AG09309 (cell line): ENCODE measurements around the gene FXYD6.

ENCODE experiments used
- DNase-seq: peaks from one replicate; pipeline ENCODE4 v3.0.0-alpha.2; 2010; ENCODE audit warnings: low read depth
- H3K4me3 ChIP-seq: 2 replicates; pipeline ENCODE4 v1.5.1; 2011; ENCODE audit warnings: mild to moderate bottlenecking, low read depth, low read length, moderate library complexity; ENCODE audit not compliant: control insufficient read depth
- TF ChIP-seq, protein P1 (sequence below): IDR thresholded peaks from 2 replicates; pipeline ENCODE4 v1.5.1; 2011; ENCODE audit warnings: mild to moderate bottlenecking, low read depth, low read length, inconsistent platforms; ENCODE audit not compliant: insufficient read depth, control insufficient read depth; ENCODE audit errors: missing control alignments

Gene FXYD6

DNA sequence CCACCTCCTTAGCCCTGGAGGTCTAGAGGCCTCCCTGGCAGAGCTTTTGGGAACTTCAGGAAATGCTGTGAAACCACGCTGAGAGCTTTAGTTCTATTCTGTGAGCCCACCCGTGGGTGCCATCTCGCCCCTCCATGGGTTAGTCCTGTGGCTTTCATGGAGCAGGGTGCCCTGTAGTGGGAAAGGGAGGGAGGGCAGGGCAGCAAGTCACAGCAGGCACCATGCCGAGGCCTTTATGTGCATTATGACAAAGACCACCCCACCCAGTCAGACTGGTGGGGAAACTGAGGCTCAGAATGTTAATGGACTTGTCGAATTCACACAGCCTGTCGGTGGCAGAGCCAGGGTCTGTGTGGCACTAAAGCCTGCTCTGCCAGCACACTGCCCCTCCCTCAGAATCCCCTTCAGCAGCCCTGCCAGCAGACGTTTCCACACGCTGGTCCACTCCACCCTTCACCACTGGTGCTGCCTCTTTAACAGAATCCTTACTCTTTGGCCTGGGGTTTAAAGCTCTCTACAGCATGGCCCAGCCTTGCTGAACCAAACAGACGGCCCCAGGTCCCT, 39.3 kb upstream of the FXYD6 start:
- H3K4me3 ChIP-seq = no peak overlapping the region
- TF ChIP-seq, protein P1, sequence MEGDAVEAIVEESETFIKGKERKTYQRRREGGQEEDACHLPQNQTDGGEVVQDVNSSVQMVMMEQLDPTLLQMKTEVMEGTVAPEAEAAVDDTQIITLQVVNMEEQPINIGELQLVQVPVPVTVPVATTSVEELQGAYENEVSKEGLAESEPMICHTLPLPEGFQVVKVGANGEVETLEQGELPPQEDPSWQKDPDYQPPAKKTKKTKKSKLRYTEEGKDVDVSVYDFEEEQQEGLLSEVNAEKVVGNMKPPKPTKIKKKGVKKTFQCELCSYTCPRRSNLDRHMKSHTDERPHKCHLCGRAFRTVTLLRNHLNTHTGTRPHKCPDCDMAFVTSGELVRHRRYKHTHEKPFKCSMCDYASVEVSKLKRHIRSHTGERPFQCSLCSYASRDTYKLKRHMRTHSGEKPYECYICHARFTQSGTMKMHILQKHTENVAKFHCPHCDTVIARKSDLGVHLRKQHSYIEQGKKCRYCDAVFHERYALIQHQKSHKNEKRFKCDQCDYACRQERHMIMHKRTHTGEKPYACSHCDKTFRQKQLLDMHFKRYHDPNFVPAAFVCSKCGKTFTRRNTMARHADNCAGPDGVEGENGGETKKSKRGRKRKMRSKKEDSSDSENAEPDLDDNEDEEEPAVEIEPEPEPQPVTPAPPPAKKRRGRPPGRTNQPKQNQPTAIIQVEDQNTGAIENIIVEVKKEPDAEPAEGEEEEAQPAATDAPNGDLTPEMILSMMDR = no peak
- DNase-seq = no peak

GRCh38 chr11:117914991-117915618, 38.6 kb upstream of the FXYD6 start:
- TF ChIP-seq, protein P1 = no peak
- H3K4me3 ChIP-seq = no peak overlapping the region
- DNase-seq = no peak

- no peak overlapping the region for H3K4me3 ChIP-seq
- TF ChIP-seq, protein P1 = no peak
- no peak for DNase-seq
These were observed 37.9 kb upstream of the FXYD6 start for GRCh38 chr11:117914398-117914761.

- DNase-seq = no peak
- no peak overlapping the region for H3K4me3 ChIP-seq
- TF ChIP-seq, protein P1 = no peak
These were observed 37.4 kb upstream of the FXYD6 start for GRCh38 chr11:117913736-117914397.

- TF ChIP-seq, protein P1 = no peak
- DNase-seq = no peak
- no peak overlapping the region for H3K4me3 ChIP-seq
These were observed 36.0 kb upstream of the FXYD6 start for GRCh38 chr11:117912497-117912896.

DNA sequence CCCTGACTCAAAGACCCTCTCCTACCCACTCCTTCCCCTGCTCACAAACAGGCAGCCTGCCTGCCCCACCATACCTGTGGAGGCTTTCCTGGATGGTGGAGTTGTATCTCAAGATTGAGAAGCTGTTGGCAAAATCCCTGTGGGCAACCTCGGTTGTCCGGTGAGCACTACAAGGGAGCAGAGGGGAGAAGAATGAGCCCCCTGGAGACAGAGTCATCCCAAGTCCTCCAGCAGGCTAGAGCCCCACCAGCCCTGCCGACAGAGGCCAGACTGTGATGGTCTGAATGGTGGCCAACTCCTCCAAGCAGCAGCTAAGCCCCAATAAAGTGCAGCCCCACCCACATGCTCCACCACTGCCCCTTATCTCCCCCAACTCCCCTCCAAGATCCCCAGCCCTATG, 35.2 kb upstream of the FXYD6 start:
- H3K4me3 ChIP-seq = no peak overlapping the region
- TF ChIP-seq, protein P1 = no peak
- DNase-seq = no peak
